H9 (cell line): ENCODE data around the gene OR4C46. TPM values are rescaled to one million over a fixed set of nuclear protein-coding genes. Genes with fewer than 3 reads are reported as not detected.

Experiments used
- DNase-seq: peaks from one replicate; pipeline ENCODE4 v3.0.0-alpha.2; 2017
- H2AFZ ChIP-seq: one replicate; pipeline ENCODE4 v1.6.1; 2013; ENCODE audit warnings: mild to moderate bottlenecking, low read length, control low read depth, moderate library complexity
- H2AK5ac ChIP-seq: 2 replicates; pipeline ENCODE4 v1.6.1; 2013; ENCODE audit warnings: low read length, control low read depth, mixed read lengths; ENCODE audit not compliant: insufficient read length
- H2BK120ac ChIP-seq: one replicate; pipeline ENCODE4 v1.6.1; 2013; ENCODE audit warnings: low read depth, mild to moderate bottlenecking, low read length, control low read depth, inconsistent platforms; ENCODE audit not compliant: poor library complexity, severe bottlenecking
- H2BK12ac ChIP-seq: 2 replicates; pipeline ENCODE4 v1.6.1; 2013; ENCODE audit warnings: low read length, control low read depth, mixed read lengths, low read depth; ENCODE audit not compliant: insufficient read length
- H2BK15ac ChIP-seq: 2 replicates; pipeline ENCODE4 v1.6.1; 2013; ENCODE audit warnings: low read depth, low read length, control low read depth
- H2BK20ac ChIP-seq: one replicate; pipeline ENCODE4 v1.6.1; 2013; ENCODE audit warnings: low read depth, mild to moderate bottlenecking, low read length, control low read depth, inconsistent platforms; ENCODE audit not compliant: poor library complexity, severe bottlenecking
- H2BK5ac ChIP-seq: 2 replicates; pipeline ENCODE4 v1.6.1; 2013; ENCODE audit warnings: low read length, control low read depth, mixed read lengths; ENCODE audit not compliant: insufficient read length
- H3K14ac ChIP-seq: 2 replicates; pipeline ENCODE4 v1.6.1; 2013; ENCODE audit warnings: low read length, control low read depth; ENCODE audit not compliant: insufficient read depth
- H3K18ac ChIP-seq: 2 replicates; pipeline ENCODE4 v1.6.1; 2013; ENCODE audit warnings: low read depth, mild to moderate bottlenecking, mixed read lengths, low read length, control low read depth; ENCODE audit not compliant: insufficient read length
- H3K23ac ChIP-seq: 2 replicates; pipeline ENCODE4 v1.6.1; 2013; ENCODE audit warnings: low read length, control low read depth, mixed read lengths, low read depth; ENCODE audit not compliant: insufficient read length
- H3K23me2 ChIP-seq: 2 replicates; pipeline ENCODE4 v1.6.1; 2013; ENCODE audit warnings: low read depth, mild to moderate bottlenecking, mixed read lengths, low read length, control low read depth; ENCODE audit not compliant: insufficient read length, poor library complexity, severe bottlenecking
- H3K27ac ChIP-seq: 2 replicates; pipeline ENCODE4 v1.5.1; 2013; ENCODE audit warnings: low read length, control low read depth, mixed read lengths, low read depth; ENCODE audit not compliant: insufficient read length
- H3K27me3 ChIP-seq: 2 replicates; pipeline ENCODE4 v1.6.1; 2013; ENCODE audit warnings: low read length, control low read depth, inconsistent platforms; ENCODE audit not compliant: insufficient read depth
- H3K4ac ChIP-seq: 2 replicates; pipeline ENCODE4 v1.6.1; 2013; ENCODE audit warnings: low read depth, mild to moderate bottlenecking, control low read depth, inconsistent platforms, low read length, moderate library complexity
- H3K4me1 ChIP-seq: 2 replicates; pipeline ENCODE4 v1.6.1; 2013; ENCODE audit warnings: low read length, control low read depth, inconsistent platforms; ENCODE audit not compliant: insufficient read depth
- H3K4me2 ChIP-seq: 2 replicates; pipeline ENCODE4 v1.6.1; 2013; ENCODE audit warnings: low read length, control low read depth, mixed read lengths; ENCODE audit not compliant: insufficient read length, insufficient read depth
- H3K56ac ChIP-seq: 2 replicates; pipeline ENCODE4 v1.6.1; 2013; ENCODE audit warnings: low read depth, mild to moderate bottlenecking, mixed read lengths, low read length, control low read depth; ENCODE audit not compliant: insufficient read length
- H3K79me1 ChIP-seq: 2 replicates; pipeline ENCODE4 v1.6.1; 2013; ENCODE audit warnings: low read depth, mild to moderate bottlenecking, moderate library complexity, low read length, control low read depth, inconsistent platforms; ENCODE audit not compliant: insufficient read depth, poor library complexity, severe bottlenecking
- H3K79me2 ChIP-seq: 2 replicates; pipeline ENCODE4 v1.6.1; 2013; ENCODE audit warnings: low read length, control low read depth, inconsistent platforms; ENCODE audit not compliant: insufficient read depth
- H3K9ac ChIP-seq: 2 replicates; pipeline ENCODE4 v1.6.1; 2013; ENCODE audit warnings: low read length, control low read depth, mixed read lengths; ENCODE audit not compliant: insufficient read length; ENCODE audit errors: extremely low read depth
- H3K9me3 ChIP-seq: one replicate; pipeline ENCODE4 v1.6.1; 2013; ENCODE audit warnings: low read depth, low read length, inconsistent platforms; ENCODE audit not compliant: control insufficient read depth
- H3T11ph ChIP-seq: one replicate; pipeline ENCODE4 v1.6.1; 2013; ENCODE audit warnings: mild to moderate bottlenecking, low read length, control low read depth, inconsistent platforms
- H4K20me1 ChIP-seq: one replicate; pipeline ENCODE4 v1.6.1; 2013; ENCODE audit not compliant: control insufficient read depth, insufficient read length, insufficient read depth
- H4K5ac ChIP-seq: 2 replicates; pipeline ENCODE4 v1.6.1; 2013; ENCODE audit warnings: low read depth, mild to moderate bottlenecking, mixed read lengths, low read length, control low read depth; ENCODE audit not compliant: insufficient read length
- H4K8ac ChIP-seq: replicated peaks from 2 replicates; pipeline ENCODE4 v1.6.1; 2013; ENCODE audit warnings: low read length, control low read depth, mixed read lengths, low read depth; ENCODE audit not compliant: insufficient read length
- H4K91ac ChIP-seq: 2 replicates; pipeline ENCODE4 v1.6.1; 2013; ENCODE audit warnings: low read depth, mild to moderate bottlenecking, moderate library complexity, mixed read lengths, low read length, control low read depth; ENCODE audit not compliant: insufficient read length
- H3K27ac Mint-ChIP-seq, 3 experiments: 2 replicates in 2 of 3; 3 replicates in 1 of 3; pipeline ENCODE4 v1.8.0; 2020 to 2021; ENCODE audit warnings: mixed read lengths in 3 of 3, mild to moderate bottlenecking in 1 of 3, moderate library complexity in 1 of 3
- H3K27me3 Mint-ChIP-seq: 2 replicates; pipeline ENCODE4 v1.8.0; 2021; ENCODE audit warnings: low read depth, mild to moderate bottlenecking, moderate library complexity, mixed read lengths
- H3K36me3 Mint-ChIP-seq, 3 experiments: 2 replicates in 2 of 3; 3 replicates in 1 of 3; pipeline ENCODE4 v1.8.0; 2020 to 2021; ENCODE audit warnings: low read depth in 3 of 3, mixed read lengths in 3 of 3; ENCODE audit not compliant: insufficient read depth in 1 of 3
- H3K4me1 Mint-ChIP-seq, 2 experiments: 2 replicates each; pipeline ENCODE4 v1.8.0; 2020; ENCODE audit warnings: mixed read lengths in 2 of 2
- H3K4me3 Mint-ChIP-seq, 2 experiments: 2 replicates in 1 of 2; 3 replicates in 1 of 2; pipeline ENCODE4 v1.8.0; 2020 to 2021; ENCODE audit warnings: mild to moderate bottlenecking in 2 of 2, mixed read lengths in 2 of 2, moderate library complexity in 1 of 2
- H3K9me3 Mint-ChIP-seq, 2 experiments: 2 replicates in 1 of 2; 3 replicates in 1 of 2; pipeline ENCODE4 v1.8.0; 2020; ENCODE audit warnings: mild to moderate bottlenecking in 2 of 2, mixed read lengths in 2 of 2, moderate library complexity in 1 of 2
- CTCF ChIP-seq: fragments of 200-600 bp; sonication (generic); conservative IDR thresholded peaks from 3 replicates; pipeline ENCODE4 v1.8.0; 2021; ENCODE audit warnings: antibody characterized with exemption, mild to moderate bottlenecking
- WGBS: extraction: QIAGEN DNeasy Blood & Tissue Kit; methylation state at CpG from one replicate; pipeline ENCODE4 v1.1.7; 2013; ENCODE audit warnings: missing lambda C conversion rate, low lambda C conversion rate, mixed read lengths; ENCODE audit not compliant: insufficient read length; ENCODE audit errors: extremely low coverage; 5-methylcytosine and 5-hydroxymethylcytosine counted together
- total RNA-seq: library from RNA; stranded (reverse); gene quantifications from 2 replicates; pipeline ENCODE4 v1.2.1, GENCODE V29; 2021

OR4C46 gene
- total RNA-seq, 1 experiment from 2014 or later, result not detected

- no peaks in the 10 kb centered on the region for H3K4me1 Mint-ChIP-seq
- H3K4me3 Mint-ChIP-seq, result no peak overlapping the region
- Histone ChIP-seq H3K18ac (no peak overlapping the region), H3K56ac (no peak overlapping the region), H3K23me2 (no peaks in the 10 kb centered on the region), H3K4me1 (no peaks in the 10 kb centered on the region), H2BK12ac (no peak overlapping the region), H3K27ac (no peak overlapping the region), H3K4me2 (no peak overlapping the region), H2BK5ac (no peak overlapping the region), H2AK5ac (no peak overlapping the region), H4K5ac (no peak overlapping the region), H3K27me3 (no peaks in the 10 kb centered on the region), H2BK120ac (no peak overlapping the region), H3K79me1 (no peaks in the 10 kb centered on the region), H2AFZ (no peak overlapping the region), H3K23ac (no peak overlapping the region), H3K9me3 (peaks cover 50% of the 10 kb centered on the region), H2BK15ac (no peak overlapping the region), H2BK20ac (no peak overlapping the region), H3T11ph (no peak overlapping the region), H4K91ac (no peak overlapping the region), H3K79me2 (no peaks in the 10 kb centered on the region), H3K4ac (no peak overlapping the region), H4K20me1 (no peaks in the 10 kb centered on the region), H4K8ac (no peak overlapping the region), H3K14ac (no peak overlapping the region), H3K9ac (no peak overlapping the region)
- peak; percentile 17; the same call in 1 of the 3 replicates for TF ChIP-seq CTCF
- peaks cover 84 to 88% of the 10 kb centered on the region in 2 experiments for H3K9me3 Mint-ChIP-seq
- DNase-seq, result no peak
- H3K36me3 Mint-ChIP-seq, result peaks cover 4 to 17% (median 8%) of the 10 kb centered on the region in 3 experiments; a peak in 6 of 7 replicates
- H3K27me3 Mint-ChIP-seq, result no peaks in the 10 kb centered on the region; the same call in none of the 2 replicates
- no CpG with 5 or more reads among the region's 3 CpGs for WGBS
- no peak overlapping the region for H3K27ac Mint-ChIP-seq
Measured at GRCh38 chr11:54558919-54559318, 44.9 kb downstream of the OR4C46 start.
